ENCODE data around the gene HS6ST2. TPM values are rescaled to one million over a fixed set of nuclear protein-coding genes. Genes with fewer than 3 reads are reported as not detected.

Gene HS6ST2
- total RNA-seq, 2 experiments from 2014 or later = 0.62 to 0.76 TPM

DNA sequence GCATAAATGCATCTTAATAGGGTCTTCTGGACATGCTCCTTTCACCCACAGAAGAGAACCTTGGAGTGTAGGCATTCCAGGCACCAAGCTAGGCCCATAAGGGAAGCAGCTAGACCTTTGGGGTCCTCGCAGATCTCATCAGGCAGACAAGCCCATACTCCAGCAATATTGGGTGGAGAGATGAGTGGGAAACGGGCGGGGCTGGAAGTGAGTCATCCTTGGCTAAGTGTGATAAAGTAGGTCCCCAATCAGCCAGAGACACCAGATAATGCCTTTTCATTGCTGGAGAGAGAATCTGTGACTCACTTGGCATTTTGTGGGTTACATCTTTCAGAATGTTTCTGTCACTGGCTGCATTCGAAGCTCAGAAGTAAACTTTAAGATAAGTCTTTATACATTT lies 336.3 kb downstream of the HS6ST2 start:
- peak; percentile 100 for ATAC-seq

DNA sequence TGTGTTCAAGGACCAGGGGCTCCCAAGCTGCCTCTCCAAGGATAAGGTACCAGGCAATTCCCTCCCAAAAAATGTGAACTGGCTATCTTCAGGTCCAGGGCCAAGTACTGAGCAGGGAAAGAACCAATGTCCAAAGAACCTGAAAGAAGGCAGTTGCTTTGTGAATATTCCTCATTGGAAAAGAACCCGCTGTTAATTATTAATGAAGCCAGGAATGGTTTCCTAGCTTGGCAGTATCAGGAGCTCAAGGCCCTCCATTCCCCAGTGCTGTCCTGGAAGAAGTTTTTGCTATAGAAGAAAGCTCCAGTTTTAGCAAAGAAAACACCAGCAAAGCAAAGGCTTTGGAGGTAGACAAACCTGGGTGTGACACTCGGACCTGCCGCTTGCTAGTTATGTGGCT lies 339.6 kb downstream of the HS6ST2 start:
- CTCF ChIA-PET = interaction anchor here (0.6 to 1.7 kb wide), 2 partner anchors 326 to 594 kb away, joined by 3 to 4 read pairs; no protein-coding TSS in a partner anchor
- Mint-ChIP-seq H3K36me3 (ENCODE audit: low read depth) (no peaks in the 10 kb centered on the region), H3K4me3 (no peak overlapping the region), H3K27ac (no peak overlapping the region), H3K9me3 (ENCODE audit: low read depth) (no peaks in the 10 kb centered on the region), H3K4me1 (peaks cover 5% of the 10 kb centered on the region), H3K27me3 (no peaks in the 10 kb centered on the region)
- POLR2A ChIA-PET = no interaction called here
- DNase-seq (no peak), ATAC-seq (no peak)
- intact Hi-C loops (cut with DNase I, micrococcal nuclease) = loop anchor here (5.0 to 10.0 kb wide), 3 partner anchors 132 to 792 kb away; partner anchors contain the start of gene MBNL3 (in 2 of the 2)

More for the DNA sequence above, 336.3 kb downstream of the HS6ST2 start:
- ChIA-PET CTCF (interaction anchor here (1.0 to 1.8 kb wide), 4 partner anchors 9 to 401 kb away, joined by 3 to 12 read pairs (median 4); no protein-coding TSS in a partner anchor), POLR2A (no interaction called here)
- Mint-ChIP-seq H3K27ac (peak overlapping the region; percentile 74), H3K27me3 (no peaks in the 10 kb centered on the region), H3K4me3 (no peak overlapping the region), H3K9me3 (ENCODE audit: low read depth) (no peaks in the 10 kb centered on the region), H3K36me3 (ENCODE audit: low read depth) (no peaks in the 10 kb centered on the region), H3K4me1 (peaks cover 9% of the 10 kb centered on the region)
- intact Hi-C loops (cut with DNase I, micrococcal nuclease) = loop anchor here in 1 of 2 experiments (5.0 kb wide), 1 partner anchor 405 kb away; the partner anchor contains the start of gene RAP2C
- peak; percentile 79 for DNase-seq

DNA sequence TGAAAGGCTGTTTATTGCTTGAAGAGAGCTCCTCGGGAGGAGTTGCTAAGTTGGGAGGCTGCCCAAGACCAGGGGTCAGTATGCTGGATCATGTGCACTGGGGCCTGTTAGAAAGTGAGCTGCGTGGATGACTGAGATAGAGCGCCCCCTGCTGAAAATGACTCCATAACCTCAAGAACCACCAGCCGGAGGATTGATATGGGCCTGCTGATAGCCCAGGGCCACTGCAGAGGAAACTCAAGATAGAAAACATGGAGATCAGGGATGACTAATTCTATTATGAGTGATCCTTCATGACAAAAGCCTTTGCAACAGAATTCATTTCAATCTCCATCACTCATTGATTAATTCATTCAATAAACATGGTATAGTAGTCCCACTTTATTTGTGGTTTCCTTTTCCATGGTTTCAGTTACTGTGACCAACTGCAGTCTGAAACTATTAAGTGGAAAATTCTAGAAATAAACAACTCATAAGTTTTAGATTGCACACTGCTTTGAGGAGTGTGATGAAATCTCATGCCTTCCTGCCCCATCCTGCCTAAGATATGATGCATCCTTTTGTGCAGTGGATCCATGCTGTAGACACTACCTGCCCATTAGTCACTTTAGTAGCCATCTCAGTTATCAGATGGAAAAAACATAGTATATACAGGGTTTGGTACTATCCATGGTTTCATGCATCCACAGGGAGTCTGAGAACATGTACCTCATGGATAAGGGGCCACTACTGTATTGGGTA lies 342.9 kb downstream of the HS6ST2 start:
- H3K27ac Mint-ChIP-seq = no peak overlapping the region
- CTCF ChIA-PET = interaction anchor here (0.6 to 4.5 kb wide), 12 partner anchors 8 to 798 kb away, joined by 3 to 38 read pairs (median 3); partner anchors contain the start of gene RAP2C
- intact Hi-C loops (cut with DNase I, micrococcal nuclease) = loop anchor here (1.0 to 10.0 kb wide), 4 partner anchors 128 to 788 kb away; partner anchors contain the start of gene MBNL3 (in 2 of the 2)
- no peak overlapping the region for H3K4me3 Mint-ChIP-seq
- ATAC-seq = peak; percentile 78
- POLR2A ChIA-PET = no interaction called here
- H3K36me3 Mint-ChIP-seq (ENCODE audit: low read depth) = no peaks in the 10 kb centered on the region
- H3K4me1 Mint-ChIP-seq = no peaks in the 10 kb centered on the region
- H3K27me3 Mint-ChIP-seq = no peaks in the 10 kb centered on the region
- DNase-seq = peak; percentile 65
- H3K9me3 Mint-ChIP-seq (ENCODE audit: low read depth) = no peaks in the 10 kb centered on the region

DNA sequence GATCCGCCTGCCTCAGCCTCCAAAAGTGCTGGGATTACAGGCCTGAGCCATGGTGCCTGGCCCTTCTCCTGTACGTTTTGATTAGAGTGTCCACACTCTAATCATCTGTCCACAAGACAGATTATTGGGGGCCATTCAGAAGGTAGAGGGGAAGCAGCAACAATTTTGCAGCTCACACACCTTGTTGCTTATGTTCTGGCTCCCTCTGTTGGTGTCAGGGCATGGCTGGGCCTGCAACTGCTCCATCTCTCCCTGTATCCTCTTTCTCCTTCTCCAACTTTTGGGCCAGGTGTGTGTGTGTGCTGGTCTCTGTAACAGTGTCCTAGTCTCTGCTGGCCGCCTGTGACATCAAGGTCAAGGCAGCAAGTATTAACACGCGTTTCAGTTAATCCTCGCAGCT lies 344.1 kb downstream of the HS6ST2 start:
- H3K27me3 Mint-ChIP-seq = no peaks in the 10 kb centered on the region

DNA sequence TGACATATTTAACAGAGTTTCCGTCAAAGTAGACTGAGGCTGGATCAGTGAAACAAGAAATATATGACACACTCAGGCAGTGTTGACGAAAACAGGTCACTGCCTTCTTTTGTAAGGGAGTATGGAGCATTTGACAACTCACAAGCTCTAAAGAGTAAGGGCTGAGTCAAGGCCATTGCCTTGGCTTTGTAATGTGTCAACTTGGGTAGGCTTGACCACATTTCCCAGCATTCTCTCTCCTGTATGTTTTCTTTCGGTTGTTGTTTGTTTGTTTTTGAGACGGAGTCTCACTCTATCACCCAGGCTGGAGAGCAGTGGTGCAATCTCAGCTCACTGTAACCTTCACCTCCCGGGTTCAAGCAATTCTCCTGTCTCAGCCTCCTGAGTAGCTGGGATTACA lies 344.6 kb downstream of the HS6ST2 start:
- Mint-ChIP-seq H3K9me3 (ENCODE audit: low read depth) (no peaks in the 10 kb centered on the region), H3K27me3 (no peaks in the 10 kb centered on the region), H3K4me3 (no peak overlapping the region), H3K36me3 (ENCODE audit: low read depth) (no peaks in the 10 kb centered on the region), H3K4me1 (no peaks in the 10 kb centered on the region), H3K27ac (no peak overlapping the region)
- DNase-seq (no peak), ATAC-seq (no peak)
- ChIA-PET POLR2A (no interaction called here), CTCF (interaction anchor here (0.7 to 4.5 kb wide), 7 partner anchors 9 to 833 kb away, joined by 3 to 38 read pairs (median 4); no protein-coding TSS in a partner anchor)
- intact Hi-C loops (cut with DNase I, micrococcal nuclease) = loop anchor here (1.0 to 10.0 kb wide), 5 partner anchors 129 to 772 kb away; partner anchors contain the start of gene MBNL3 (in 1 of the 2)

More for the DNA sequence above, 344.1 kb downstream of the HS6ST2 start:
- intact Hi-C loops (cut with DNase I, micrococcal nuclease) = loop anchor here (1.0 to 10.0 kb wide), 2 partner anchors 129 to 522 kb away; partner anchors contain the start of gene MBNL3 (in 1 of the 2)
- ATAC-seq (no peak), DNase-seq (no peak)
- ChIA-PET CTCF (interaction anchor here (0.6 to 4.5 kb wide), 9 partner anchors 17 to 829 kb away, joined by 3 to 38 read pairs (median 4); partner anchors contain the start of gene RAP2C), POLR2A (no interaction called here)
- Mint-ChIP-seq H3K9me3 (ENCODE audit: low read depth) (no peaks in the 10 kb centered on the region), H3K36me3 (ENCODE audit: low read depth) (no peaks in the 10 kb centered on the region), H3K27ac (no peak overlapping the region), H3K4me3 (no peak overlapping the region), H3K4me1 (no peaks in the 10 kb centered on the region)

DNA sequence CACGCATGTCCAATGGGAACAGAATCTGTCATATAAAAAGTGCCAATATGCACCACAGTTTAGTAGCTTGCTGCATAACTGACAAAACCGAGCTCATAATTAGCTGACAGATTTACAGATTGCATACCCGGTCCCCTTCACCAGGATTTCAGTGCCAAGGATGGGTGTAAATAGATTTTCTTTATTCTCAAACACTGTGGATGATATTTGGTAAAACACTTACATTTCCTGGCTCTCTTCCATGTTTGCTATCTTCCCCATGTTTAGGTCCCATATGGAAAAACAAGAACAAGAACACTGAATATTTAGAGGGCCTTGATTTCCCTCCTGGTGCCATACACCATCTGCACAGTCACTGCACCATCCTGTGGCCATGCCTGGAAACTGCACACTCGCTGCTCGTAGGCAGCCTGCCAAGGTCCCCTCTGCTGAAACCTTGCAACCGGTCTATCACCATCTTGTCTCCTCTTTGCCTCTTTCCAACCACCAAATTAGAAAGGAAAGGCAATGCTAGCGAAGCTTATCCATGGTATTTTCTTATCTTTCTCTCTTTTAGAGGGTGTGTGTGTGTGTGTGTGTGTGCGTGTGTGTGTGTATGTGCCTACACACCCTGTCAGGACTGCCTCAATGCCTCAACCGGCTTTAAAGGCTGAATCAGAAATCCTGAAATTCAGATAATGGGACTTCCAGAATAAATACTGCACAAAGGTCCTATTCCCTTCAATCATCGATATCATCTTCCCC lies 345.4 kb downstream of the HS6ST2 start:
- no peaks in the 10 kb centered on the region for H3K27me3 Mint-ChIP-seq
- intact Hi-C loops (cut with DNase I, micrococcal nuclease) = loop anchor here (1.0 to 10.0 kb wide), 4 partner anchors 128 to 772 kb away; partner anchors contain the start of gene MBNL3 (in 1 of the 2)
- ATAC-seq (no peak), DNase-seq (peak; percentile 64)
- H3K27ac Mint-ChIP-seq = no peak overlapping the region
- no peak overlapping the region for H3K4me3 Mint-ChIP-seq
- ChIA-PET POLR2A (no interaction called here), CTCF (interaction anchor here (0.6 to 4.5 kb wide), 9 partner anchors 9 to 832 kb away, joined by 3 to 38 read pairs (median 3); no protein-coding TSS in a partner anchor)
- no peaks in the 10 kb centered on the region for H3K36me3 Mint-ChIP-seq (ENCODE audit: low read depth)
- H3K9me3 Mint-ChIP-seq (ENCODE audit: low read depth) = no peaks in the 10 kb centered on the region
- no peaks in the 10 kb centered on the region for H3K4me1 Mint-ChIP-seq

DNA sequence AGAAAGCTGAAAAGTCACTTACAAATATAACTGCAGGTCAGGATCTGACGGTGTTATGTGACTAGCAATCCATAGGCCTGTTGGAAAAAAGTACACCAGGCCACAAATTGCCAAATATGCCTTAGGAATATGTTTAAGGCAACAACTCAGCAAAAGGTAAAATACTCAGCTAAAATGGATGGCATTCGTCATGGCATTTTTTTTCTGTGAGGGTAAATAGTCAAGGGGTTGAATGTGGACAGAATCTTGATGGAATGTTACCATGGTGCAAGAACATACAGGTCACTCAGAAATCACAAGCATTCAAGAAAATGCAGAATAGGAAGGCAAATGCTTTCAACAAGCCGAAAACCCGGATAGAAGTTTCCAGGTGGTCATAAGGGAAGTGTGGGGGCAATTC lies 347.9 kb downstream of the HS6ST2 start:
- no peak for DNase-seq
- POLR2A ChIA-PET = no interaction called here
- ATAC-seq = no peak
- H3K4me1 Mint-ChIP-seq = no peaks in the 10 kb centered on the region
- H3K27ac Mint-ChIP-seq = no peak overlapping the region
- no peak overlapping the region for H3K4me3 Mint-ChIP-seq
- no peaks in the 10 kb centered on the region for H3K36me3 Mint-ChIP-seq (ENCODE audit: low read depth)
- no peaks in the 10 kb centered on the region for H3K9me3 Mint-ChIP-seq (ENCODE audit: low read depth)
- CTCF ChIA-PET = interaction anchor here (1.1 kb wide), 1 partner anchor 11 kb away, joined by 4 read pairs; no protein-coding TSS in a partner anchor
- no peaks in the 10 kb centered on the region for H3K27me3 Mint-ChIP-seq
- intact Hi-C loops (cut with DNase I, micrococcal nuclease) = loop anchor here in 1 of 2 experiments (10.0 kb wide), 1 partner anchor 126 kb away; the partner anchor contains the start of gene MBNL3

DNA sequence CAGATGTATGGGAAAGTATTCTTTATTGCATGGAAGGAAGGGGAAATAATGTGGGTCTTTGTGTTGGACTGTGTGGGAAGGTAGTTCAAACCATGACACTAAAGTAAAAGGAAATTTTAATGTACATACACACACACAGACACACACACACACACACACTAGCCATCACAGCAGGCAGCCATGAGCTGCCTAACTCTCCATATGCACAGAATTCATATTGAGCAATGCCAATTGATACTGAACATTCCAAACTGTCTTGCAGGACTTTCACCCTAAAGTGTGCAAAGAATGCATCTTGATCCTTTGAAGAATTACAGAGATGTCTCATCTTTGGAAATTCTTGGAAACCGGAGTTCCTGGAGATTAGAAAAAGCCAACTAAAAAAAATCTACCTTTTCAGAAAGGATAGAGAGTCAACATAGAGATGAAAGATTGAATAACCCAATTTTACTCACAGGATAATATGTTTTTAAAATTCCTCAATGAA lies 349.0 kb downstream of the HS6ST2 start:
- H3K4me3 Mint-ChIP-seq = no peak overlapping the region
- no peaks in the 10 kb centered on the region for H3K36me3 Mint-ChIP-seq (ENCODE audit: low read depth)
- H3K27ac Mint-ChIP-seq = no peak overlapping the region
- ATAC-seq (no peak), DNase-seq (no peak)
- no peaks in the 10 kb centered on the region for H3K27me3 Mint-ChIP-seq
- ChIA-PET POLR2A (no interaction called here), CTCF (interaction anchor here (1.1 kb wide), 1 partner anchor 10 kb away, joined by 4 read pairs; no protein-coding TSS in a partner anchor)
- intact Hi-C loops (cut with DNase I, micrococcal nuclease) = no loop called here
- H3K4me1 Mint-ChIP-seq = no peaks in the 10 kb centered on the region
- no peaks in the 10 kb centered on the region for H3K9me3 Mint-ChIP-seq (ENCODE audit: low read depth)

DNA sequence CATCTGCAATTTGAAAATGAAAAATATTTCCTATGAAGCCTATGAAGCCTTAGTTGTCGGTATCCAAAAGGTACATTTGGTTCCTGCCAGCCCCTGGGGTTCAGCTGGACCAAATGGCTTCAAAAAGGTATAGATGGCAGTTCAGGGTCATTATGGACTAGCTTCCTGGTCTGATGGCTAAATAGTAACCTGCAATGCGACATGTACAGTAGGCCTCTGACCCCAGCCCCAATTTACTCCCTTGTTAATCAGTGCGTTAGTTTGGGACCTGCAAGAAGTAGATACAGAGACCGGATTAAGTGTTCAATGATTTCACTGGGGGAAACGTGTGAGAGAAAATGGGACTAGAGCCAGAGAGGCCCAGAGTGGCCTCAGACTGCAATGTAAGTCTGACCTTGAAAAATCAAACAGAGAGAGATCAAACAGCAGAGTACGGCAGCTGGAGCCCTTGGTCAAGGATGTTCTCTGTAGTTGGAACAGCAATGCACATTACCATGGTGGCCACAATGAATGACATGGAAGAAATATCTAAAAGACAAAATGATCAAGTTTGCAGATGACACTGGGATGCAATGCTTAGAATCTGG lies 354.6 kb downstream of the HS6ST2 start:
- H3K4me1 Mint-ChIP-seq = no peaks in the 10 kb centered on the region
- H3K36me3 Mint-ChIP-seq (ENCODE audit: low read depth) = no peaks in the 10 kb centered on the region
- no peak overlapping the region for H3K4me3 Mint-ChIP-seq
- H3K9me3 Mint-ChIP-seq (ENCODE audit: low read depth) = no peaks in the 10 kb centered on the region
- H3K27me3 Mint-ChIP-seq = no peaks in the 10 kb centered on the region
- DNase-seq = no peak
- H3K27ac Mint-ChIP-seq = no peak overlapping the region
- no peak for ATAC-seq
- POLR2A ChIA-PET = no interaction called here
- CTCF ChIA-PET = interaction anchor here (0.8 kb wide), 1 partner anchor 11 kb away, joined by 3 read pairs; no protein-coding TSS in a partner anchor
- intact Hi-C loops (cut with DNase I, micrococcal nuclease) = no loop called here

DNA sequence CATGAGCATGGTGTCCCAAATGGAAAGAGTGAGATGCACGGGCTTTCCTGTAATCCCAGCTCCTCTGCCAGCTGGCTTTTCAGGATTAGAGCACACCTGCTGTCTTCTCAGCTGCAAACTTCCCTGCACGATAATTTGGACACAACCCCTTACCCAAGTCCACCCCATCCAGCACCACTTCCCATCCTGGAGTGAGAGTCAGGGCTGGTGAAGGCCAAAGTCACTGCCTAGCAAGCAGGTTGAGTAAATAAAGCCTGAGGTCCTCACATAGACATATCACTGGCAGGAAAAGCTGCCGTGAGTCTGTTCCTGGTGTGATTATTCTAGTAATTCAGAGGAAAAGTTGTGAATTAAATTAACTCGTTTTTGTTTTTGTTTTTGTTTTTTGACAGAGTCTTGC lies 355.7 kb downstream of the HS6ST2 start:
- POLR2A ChIA-PET = no interaction called here
- Mint-ChIP-seq H3K27me3 (no peaks in the 10 kb centered on the region), H3K36me3 (ENCODE audit: low read depth) (no peaks in the 10 kb centered on the region), H3K4me1 (no peaks in the 10 kb centered on the region), H3K4me3 (no peak overlapping the region), H3K27ac (no peak overlapping the region), H3K9me3 (ENCODE audit: low read depth) (no peaks in the 10 kb centered on the region)
- intact Hi-C loops (cut with DNase I, micrococcal nuclease) = no loop called here
- CTCF ChIA-PET = no interaction called here
- ATAC-seq = no peak
- DNase-seq = no peak

DNA sequence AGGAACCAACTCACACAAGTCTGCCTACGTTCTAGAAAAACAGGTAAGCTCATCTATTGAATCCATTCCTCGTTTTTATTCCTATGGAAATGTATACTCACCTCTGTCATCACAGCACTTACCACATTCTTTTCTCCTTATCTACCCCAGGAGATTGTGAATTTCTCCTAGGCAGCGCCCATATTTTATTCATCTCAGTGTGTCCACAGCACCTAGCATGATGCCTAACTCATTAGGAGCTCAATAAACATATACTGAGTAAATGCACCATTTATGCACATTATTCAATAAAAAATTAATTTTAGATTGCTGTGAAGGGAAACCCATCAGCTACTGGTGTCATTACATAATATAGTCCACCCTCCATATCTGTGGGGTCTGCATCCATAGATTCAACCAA lies 363.4 kb downstream of the HS6ST2 start:
- intact Hi-C loops (cut with DNase I, micrococcal nuclease) = loop anchor here in 1 of 2 experiments (5.0 kb wide), 1 partner anchor 303 kb away; no protein-coding TSS in a partner anchor
- Mint-ChIP-seq H3K9me3 (ENCODE audit: low read depth) (no peaks in the 10 kb centered on the region), H3K27me3 (no peaks in the 10 kb centered on the region), H3K4me3 (no peak overlapping the region), H3K36me3 (ENCODE audit: low read depth) (no peaks in the 10 kb centered on the region), H3K4me1 (no peaks in the 10 kb centered on the region), H3K27ac (no peak overlapping the region)
- ATAC-seq (no peak), DNase-seq (no peak)
- POLR2A ChIA-PET = no interaction called here
- CTCF ChIA-PET = no interaction called here

Measured in activated CD4-positive, alpha-beta T cell treated with anti-CD3 and anti-CD28 coated beads for 36 hours (primary cell).